ENCODE results near the gene PKP3.

The PKP3 gene

DNA sequence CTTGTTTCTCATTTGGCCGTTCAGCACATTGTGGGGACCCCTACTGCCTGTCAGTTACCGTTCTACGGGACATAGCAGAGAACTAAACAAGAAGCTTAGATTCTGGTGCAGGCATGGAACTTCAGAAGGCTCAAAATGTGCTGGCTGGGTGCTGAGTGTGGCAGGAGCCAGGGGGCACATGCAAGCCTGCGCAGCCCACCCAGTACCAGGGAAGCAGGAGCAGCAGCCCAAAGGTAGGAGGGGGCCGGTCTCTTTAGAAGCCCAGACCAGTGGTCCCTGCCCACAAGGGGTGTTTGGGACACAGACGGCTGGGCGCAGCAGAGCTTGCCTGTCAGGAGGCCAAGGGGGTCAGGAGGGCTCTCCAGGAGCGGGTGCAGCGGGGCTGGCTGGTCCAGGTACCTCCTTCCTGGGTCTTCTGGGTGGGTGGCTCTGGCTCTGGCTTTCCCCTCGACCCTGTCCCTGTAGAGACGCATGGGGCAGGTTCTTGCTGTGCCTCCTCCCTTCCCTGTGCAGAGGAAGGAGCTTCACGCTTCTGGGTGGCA, 58.3 kb downstream of the PKP3 start:
- intact Hi-C loops (cut with DNase I): no loop called here
- DNase-seq: peak in 1 of 10 donors; percentile 79

DNA sequence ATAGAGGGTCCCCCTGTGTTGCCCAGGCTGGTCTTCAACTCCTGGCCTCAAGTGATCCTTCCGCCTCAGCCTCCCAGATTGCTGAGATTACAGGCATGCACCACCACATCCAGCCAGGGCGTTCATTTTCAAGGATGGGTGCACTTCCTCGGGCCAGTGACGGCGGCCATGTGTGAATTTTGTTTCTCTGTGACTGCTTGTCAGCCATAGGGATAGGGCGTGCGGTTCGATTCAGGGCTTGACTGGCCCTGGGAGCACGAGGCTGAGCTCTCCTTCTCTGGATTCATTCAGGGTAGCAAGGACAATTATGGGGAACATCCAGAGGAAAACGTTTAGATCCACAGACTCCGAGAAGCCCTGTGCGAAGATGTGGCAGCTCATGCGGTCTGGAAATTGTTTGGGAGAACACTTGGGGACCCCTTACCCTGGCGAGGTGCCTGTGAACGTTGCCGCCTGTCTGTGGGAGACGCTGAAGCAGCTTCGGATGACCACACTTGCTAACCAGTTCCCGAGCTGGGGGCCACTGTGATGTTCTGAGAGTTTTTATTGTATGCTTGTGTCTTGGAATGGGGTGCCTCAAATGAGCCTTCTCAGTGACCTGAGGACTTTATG, 59.0 kb downstream of the PKP3 start:
- DNase-seq: peak in 1 of 10 donors; percentile 66
- intact Hi-C loops (cut with DNase I): no loop called here

DNA sequence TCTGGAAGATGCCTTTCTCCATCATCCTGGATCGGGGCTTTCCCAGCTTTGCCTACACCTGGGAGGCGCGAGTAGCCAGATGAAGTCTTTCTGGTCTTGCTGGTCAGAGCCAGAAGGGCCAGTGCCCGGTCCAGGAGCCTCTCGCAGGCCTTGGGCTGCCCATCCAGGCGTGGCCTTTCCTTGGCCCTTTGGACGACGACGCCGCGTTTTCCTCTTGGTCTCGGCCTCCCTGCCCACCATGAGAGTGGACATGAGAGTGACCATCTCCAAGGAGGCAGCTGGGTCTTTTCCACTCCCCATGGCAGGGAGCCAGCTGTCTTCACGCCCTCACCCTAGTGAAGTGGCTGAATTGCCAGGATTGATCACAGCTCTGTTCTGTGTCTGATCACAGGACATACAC, 59.6 kb downstream of the PKP3 start:
- peak in 1 of 10 donors; percentile 80 for DNase-seq
- intact Hi-C loops (cut with DNase I): no loop called here

DNA sequence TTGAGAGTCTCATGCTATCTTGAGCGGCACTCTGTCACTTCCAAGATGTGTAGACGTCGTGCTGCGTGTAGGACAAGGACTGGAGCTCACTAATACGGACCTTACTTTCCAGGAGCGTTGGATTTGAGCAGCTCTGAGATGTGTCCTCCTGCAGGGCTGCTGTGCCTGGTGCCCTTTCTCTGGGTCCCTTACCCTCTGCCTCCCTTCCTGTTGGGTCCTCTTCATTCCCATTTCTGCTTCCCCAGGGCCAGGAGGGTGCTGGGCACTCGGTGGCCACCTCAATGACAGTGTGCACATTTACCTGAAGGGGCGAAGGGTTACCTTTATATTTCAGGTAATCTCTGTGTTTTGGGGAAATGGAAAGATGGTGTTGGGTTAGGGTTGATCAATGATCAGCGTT, 60.0 kb downstream of the PKP3 start:
- intact Hi-C loops (cut with DNase I): no loop called here
- peak in 1 of 10 donors; percentile 67 for DNase-seq
